Duodenal mucosa (tissue), 2 donors: ENCODE data around the gene APOLD1.

Experiments
- H3K27ac ChIP-seq: one replicate; pipeline ENCODE4 v1.7.0; 2013; ENCODE audit warnings: low read depth, low read length
- H3K27me3 ChIP-seq, 2 donors: one replicate each; pipeline ENCODE4 v1.7.0; 2013; ENCODE audit warnings: low read length in 2 of 2, control low read depth in 1 of 2; ENCODE audit not compliant: insufficient read depth in 2 of 2, control insufficient read depth in 1 of 2
- H3K36me3 ChIP-seq, 2 donors: one replicate each; pipeline ENCODE4 v1.7.0; 2013; ENCODE audit warnings: low read length in 2 of 2, control low read depth in 1 of 2; ENCODE audit not compliant: insufficient read depth in 2 of 2, control insufficient read depth in 1 of 2
- H3K4me1 ChIP-seq, 2 donors: one replicate each; pipeline ENCODE4 v1.7.0; 2013; ENCODE audit warnings: low read length in 2 of 2, control low read depth in 1 of 2; ENCODE audit not compliant: insufficient read depth in 2 of 2, control insufficient read depth in 1 of 2
- H3K4me3 ChIP-seq, 2 donors: one replicate each; pipeline ENCODE4 v1.7.0; 2013; ENCODE audit warnings: low read length in 2 of 2, low read depth in 1 of 2
- H3K9ac ChIP-seq, 2 donors: one replicate each; pipeline ENCODE4 v1.7.0; 2013; ENCODE audit warnings: low read length in 2 of 2, low read depth in 1 of 2
- H3K9me3 ChIP-seq, 2 donors: one replicate each; pipeline ENCODE4 v1.7.0; 2013; ENCODE audit warnings: low read length in 2 of 2, control low read depth in 1 of 2; ENCODE audit not compliant: control insufficient read depth in 1 of 2

APOLD1 gene

GRCh38 chr12:12784116-12784515, 1.3 kb upstream of the APOLD1 start:
- Histone ChIP-seq H3K27me3 (no peaks in the 10 kb centered on the region), H3K4me3 (no peak overlapping the region), H3K27ac (no peak overlapping the region), H3K9ac (no peak overlapping the region), H3K4me1 (peaks cover 33 to 35% of the 10 kb centered on the region in 2 donors), H3K36me3 (no peaks in the 10 kb centered on the region), H3K9me3 (no peaks in the 10 kb centered on the region)

- Histone ChIP-seq H3K9ac (peak overlapping the region; percentile 86 to 97), H3K4me1 (peaks cover 31 to 34% of the 10 kb centered on the region in 2 donors), H3K27me3 (no peaks in the 10 kb centered on the region), H3K9me3 (no peaks in the 10 kb centered on the region), H3K27ac (peak overlapping the region; percentile 79), H3K36me3 (no peaks in the 10 kb centered on the region), H3K4me3 (peak overlapping the region; percentile 89 to 90)
These were observed 869 bp downstream of the APOLD1 start for GRCh38 chr12:12786351-12786705.

GRCh38 chr12:12786706-12787601, 1.5 kb downstream of the APOLD1 start:
- Histone ChIP-seq H3K9ac (peak overlapping the region; percentile 86 to 97), H3K4me3 (peak overlapping the region; percentile 89 to 90), H3K27me3 (no peaks in the 10 kb centered on the region), H3K27ac (peak overlapping the region; percentile 79), H3K9me3 (no peaks in the 10 kb centered on the region), H3K4me1 (peaks cover 35 to 38% of the 10 kb centered on the region in 2 donors), H3K36me3 (no peaks in the 10 kb centered on the region)

- Histone ChIP-seq H3K9me3 (no peaks in the 10 kb centered on the region), H3K9ac (peak overlapping the region; percentile 33 to 97), H3K4me1 (peaks cover 36 to 43% of the 10 kb centered on the region in 2 donors), H3K27me3 (no peaks in the 10 kb centered on the region), H3K36me3 (no peaks in the 10 kb centered on the region), H3K27ac (no peak overlapping the region), H3K4me3 (peak overlapping the region; percentile 89 to 90)
These were observed 2.7 kb downstream of the APOLD1 start for GRCh38 chr12:12788131-12788530.

- no peak overlapping the region for H3K27ac ChIP-seq
- H3K4me3 ChIP-seq = peak overlapping the region in 1 of 2 donors; percentile 52
These were observed 3.4 kb downstream of the APOLD1 start for GRCh38 chr12:12788675-12789368.

GRCh38 chr12:12790956-12791355, 5.5 kb downstream of the APOLD1 start:
- Histone ChIP-seq H3K4me3 (no peak overlapping the region), H3K36me3 (no peaks in the 10 kb centered on the region), H3K9me3 (no peaks in the 10 kb centered on the region), H3K9ac (no peak overlapping the region), H3K27ac (no peak overlapping the region), H3K27me3 (no peaks in the 10 kb centered on the region), H3K4me1 (peaks cover 36 to 43% of the 10 kb centered on the region in 2 donors)

More at GRCh38 chr12:12788675-12789368, 3.4 kb downstream of the APOLD1 start:
- peak overlapping the region; percentile 5 to 33 for H3K9ac ChIP-seq
- peaks cover 36 to 43% of the 10 kb centered on the region in 2 donors for H3K4me1 ChIP-seq
- H3K9me3 ChIP-seq = no peaks in the 10 kb centered on the region
- no peaks in the 10 kb centered on the region for H3K27me3 ChIP-seq
- no peaks in the 10 kb centered on the region for H3K36me3 ChIP-seq

GRCh38 chr12:12791756-12792369, 6.4 kb downstream of the APOLD1 start:
- no peaks in the 10 kb centered on the region for H3K9me3 ChIP-seq
- no peaks in the 10 kb centered on the region for H3K36me3 ChIP-seq
- no peaks in the 10 kb centered on the region for H3K27me3 ChIP-seq
- H3K4me1 ChIP-seq = peaks cover 29 to 36% of the 10 kb centered on the region in 2 donors
- no peak overlapping the region for H3K9ac ChIP-seq
- no peak overlapping the region for H3K27ac ChIP-seq
- H3K4me3 ChIP-seq = peak overlapping the region; percentile 44 to 54

- H3K36me3 ChIP-seq = no peaks in the 10 kb centered on the region
- H3K9me3 ChIP-seq = no peaks in the 10 kb centered on the region
- H3K4me1 ChIP-seq = peaks cover 24 to 33% of the 10 kb centered on the region in 2 donors
- no peak overlapping the region for H3K27ac ChIP-seq
- no peak overlapping the region for H3K9ac ChIP-seq
- no peak overlapping the region for H3K4me3 ChIP-seq
- H3K27me3 ChIP-seq = no peaks in the 10 kb centered on the region
These were observed 7.0 kb downstream of the APOLD1 start for GRCh38 chr12:12792421-12792820.

- Histone ChIP-seq H3K9me3 (no peaks in the 10 kb centered on the region), H3K27ac (no peak overlapping the region), H3K36me3 (no peaks in the 10 kb centered on the region), H3K4me3 (no peak overlapping the region), H3K4me1 (peaks cover 5 to 18% of the 10 kb centered on the region in 2 donors), H3K27me3 (no peaks in the 10 kb centered on the region), H3K9ac (no peak overlapping the region)
These were observed 9.2 kb downstream of the APOLD1 start for GRCh38 chr12:12794686-12795085.

- H3K4me1 ChIP-seq = peaks cover 5 to 15% of the 10 kb centered on the region in 2 donors
- H3K27ac ChIP-seq = no peak overlapping the region
- no peaks in the 10 kb centered on the region for H3K36me3 ChIP-seq
- H3K27me3 ChIP-seq = no peaks in the 10 kb centered on the region
- no peak overlapping the region for H3K4me3 ChIP-seq
- no peak overlapping the region for H3K9ac ChIP-seq
- H3K9me3 ChIP-seq = no peaks in the 10 kb centered on the region
These were observed 10.7 kb downstream of the APOLD1 start for GRCh38 chr12:12796171-12796570.
